HG03442 (cell line): ENCODE measurements around the gene SHE.
"Not testable (repeated sequence)": the region's sequence is repeated elsewhere in the genome, so short reads cannot be mapped to it uniquely, and the experiment has no call there.

Source experiments
- ATAC-seq: cut with Tn5 transposase; IDR thresholded peaks from one replicate; pipeline ENCODE4 v1.9.1; 2021; ENCODE audit warnings: mild to moderate bottlenecking, moderate library complexity; ENCODE audit not compliant: unreplicated experiment

SHE gene

DNA sequence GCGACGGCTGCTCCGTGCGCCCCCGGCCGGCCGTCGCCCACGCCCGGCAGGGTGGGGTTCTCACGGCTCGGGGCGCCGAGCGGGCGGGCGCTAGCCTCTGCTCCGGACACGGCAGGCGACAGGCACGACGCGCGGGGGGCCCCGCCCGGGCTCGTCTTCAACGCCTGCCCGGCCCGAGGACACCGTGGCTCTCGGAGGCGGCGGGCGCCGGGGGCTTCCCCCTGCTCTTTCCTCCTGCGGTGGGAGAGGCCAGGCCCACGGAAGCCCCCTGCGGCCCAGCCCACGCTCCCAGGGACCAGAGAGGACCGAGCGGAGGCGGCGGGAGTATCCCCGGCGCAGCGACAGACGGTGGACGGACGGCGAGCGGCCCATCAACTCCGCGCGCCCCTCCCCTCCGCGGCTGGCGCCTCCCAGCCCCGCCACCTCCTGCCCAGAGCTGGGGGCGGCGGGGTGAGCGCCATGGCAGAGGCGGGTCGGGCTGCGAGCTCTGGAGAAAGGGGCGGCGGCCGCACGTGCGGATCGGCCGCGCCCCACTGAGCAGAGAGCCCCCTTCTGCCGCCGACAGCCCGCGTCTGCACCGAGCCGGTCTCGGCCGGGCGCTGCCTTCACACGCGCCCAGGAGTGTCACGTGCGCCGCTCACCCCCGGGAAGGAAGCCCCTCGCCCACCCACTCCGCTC, at the start of gene SHE, which contains the start of gene TDRD10:
Gene SHE (minus strand): TSS at position 347 of the 678 bp plus-strand sequence. CDS start 386 bp downstream, outside the sequence.
Gene TDRD10 (plus strand): TSS at position 154 of the 678 bp plus-strand sequence. CDS start 4,685 bp downstream, outside the sequence.
- no peak for ATAC-seq

- ATAC-seq, result no peak
Observed at GRCh38 chr1:154551474-154551873, 49.3 kb upstream of the SHE start.

DNA sequence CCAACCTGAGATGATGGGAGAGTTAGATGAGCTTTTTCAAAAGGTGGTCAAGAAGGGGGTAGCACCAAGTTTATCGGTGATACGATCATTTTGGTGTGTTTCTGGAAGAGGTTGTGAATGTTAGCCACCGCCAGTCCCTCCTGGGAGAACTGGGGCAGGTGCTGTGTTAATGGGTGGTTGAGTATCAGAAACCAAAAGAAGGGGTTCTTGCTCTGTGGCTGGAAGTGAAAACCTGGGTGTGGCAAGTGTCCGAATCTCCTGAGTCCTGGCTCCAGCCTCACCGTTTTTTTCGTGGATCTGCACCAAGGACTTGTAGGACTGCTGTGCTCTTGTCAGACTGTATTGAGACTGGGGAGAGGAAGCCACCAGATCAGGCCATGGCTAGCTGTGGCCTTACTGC, 48.4 kb upstream of the SHE start:
- ATAC-seq, result no peak

DNA sequence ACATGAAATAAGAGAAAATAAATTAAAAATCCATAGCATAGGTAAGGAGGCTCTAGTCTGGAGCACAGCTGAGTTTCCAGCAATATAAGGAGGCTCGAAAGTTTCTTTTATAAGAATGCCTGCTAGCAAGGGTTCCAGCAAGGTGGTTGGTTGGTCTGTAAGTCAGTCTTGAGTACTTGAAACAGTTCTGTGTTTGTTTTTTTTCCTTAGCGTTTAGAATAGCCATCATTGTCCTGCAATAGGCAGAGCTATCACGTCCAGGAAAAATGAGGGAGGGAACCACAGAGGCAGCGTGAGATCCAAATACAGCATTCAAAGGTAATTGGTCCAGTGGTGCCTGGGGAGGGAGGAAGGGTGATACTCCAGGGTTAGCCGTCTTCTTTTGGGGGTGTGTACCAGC, 47.9 kb upstream of the SHE start:
- no peak for ATAC-seq

GRCh38 chr1:154549202-154549770, 47.1 kb upstream of the SHE start:
- no peak for ATAC-seq

DNA sequence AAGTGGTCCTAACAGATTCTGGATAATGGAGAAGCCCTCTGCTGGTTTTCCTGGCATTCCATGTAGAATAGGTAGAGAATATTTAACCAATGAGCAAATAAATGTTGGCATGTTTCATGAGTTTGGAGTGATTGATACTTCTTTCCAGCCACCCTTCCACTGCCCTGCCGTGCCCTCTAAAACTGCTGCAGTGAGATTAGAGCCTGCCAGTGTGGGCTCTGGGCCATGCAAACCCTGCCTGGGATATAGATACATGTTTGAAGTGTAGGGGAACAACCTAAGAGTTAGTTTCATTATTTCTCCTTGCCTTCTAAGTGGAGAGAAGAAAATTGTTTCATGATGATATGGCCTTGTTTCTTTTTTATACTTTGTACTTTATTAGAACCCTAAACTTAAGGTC, 45.8 kb upstream of the SHE start:
- no peak for ATAC-seq

DNA sequence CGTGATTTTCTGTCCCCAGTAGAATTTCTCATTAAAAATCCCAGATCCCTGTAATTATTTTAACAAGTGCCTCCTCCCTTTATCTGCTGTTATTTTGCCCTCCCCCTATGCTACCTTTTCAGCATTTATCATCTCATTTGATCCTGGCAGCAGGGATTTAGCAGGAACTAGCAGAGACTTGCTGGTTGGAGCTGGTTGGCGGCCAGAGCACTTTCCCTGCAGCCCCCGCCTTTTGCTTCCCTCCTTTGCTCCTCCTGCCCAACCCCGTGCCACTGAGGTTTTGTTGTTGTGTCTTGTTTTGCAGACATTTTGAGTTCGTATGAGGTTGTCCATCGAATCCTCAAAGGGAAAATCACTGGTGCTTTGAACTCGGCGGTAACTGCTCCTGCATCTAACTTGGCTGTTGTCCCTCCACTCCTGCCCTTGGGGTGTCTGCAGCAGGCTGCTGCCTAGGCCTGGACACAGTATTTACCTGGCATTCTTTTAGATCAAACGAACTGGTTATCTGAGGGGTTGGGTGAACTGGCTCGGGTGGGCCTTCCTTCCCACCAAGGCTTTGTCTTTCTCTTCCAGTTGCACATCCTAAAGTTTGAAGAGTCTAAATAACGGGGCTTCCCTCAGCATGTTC, 45.0 kb upstream of the SHE start:
- no peak for ATAC-seq

GRCh38 chr1:154546264-154547063, 44.3 kb upstream of the SHE start:
- ATAC-seq, result no peak

- no peak for ATAC-seq
Observed at GRCh38 chr1:154541231-154541630, 39.0 kb upstream of the SHE start.

- ATAC-seq, result no peak
Observed at GRCh38 chr1:154539486-154540483, 37.6 kb upstream of the SHE start.

DNA sequence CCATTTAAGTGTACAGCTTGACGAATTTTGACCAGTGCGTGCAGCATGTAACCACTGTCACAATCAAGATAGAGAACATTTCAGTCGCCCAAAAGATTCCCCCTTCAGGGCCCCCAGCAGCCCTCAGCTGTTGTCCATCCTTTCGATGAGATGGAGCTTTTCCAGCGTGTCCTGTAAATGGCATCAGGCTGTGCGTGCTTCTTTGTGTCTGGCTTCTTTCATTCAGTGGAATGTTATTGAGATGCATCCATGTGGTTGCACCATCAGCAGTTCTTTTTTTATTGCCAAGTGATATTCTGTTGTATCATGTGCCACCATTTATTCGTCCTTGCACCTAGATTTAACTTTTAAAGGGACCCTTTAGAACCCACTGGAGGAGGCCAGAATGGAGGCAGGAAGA, 34.4 kb upstream of the SHE start:
- no peak for ATAC-seq

GRCh38 chr1:154533952-154534844, 32.0 kb upstream of the SHE start:
- ATAC-seq, result no peak

DNA sequence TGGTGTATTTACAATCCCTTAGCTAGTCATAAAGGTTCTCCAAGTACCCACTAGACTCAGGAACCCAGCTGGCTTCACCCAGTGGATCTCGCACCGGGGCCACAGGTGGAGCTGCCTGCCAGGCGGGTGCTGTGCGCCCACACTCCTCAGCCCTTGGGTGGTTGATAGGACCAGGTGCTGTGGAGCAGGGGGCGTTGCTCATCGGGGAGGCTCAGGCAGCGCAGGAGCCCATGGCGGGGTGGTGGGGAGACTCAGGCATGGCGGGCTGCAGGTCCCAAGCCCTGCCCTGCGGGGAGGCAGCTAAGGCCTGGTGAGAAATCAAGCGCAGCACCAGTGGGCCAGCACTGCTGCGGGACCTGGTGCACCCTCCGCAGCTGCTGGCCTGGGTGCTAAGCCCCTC, 29.7 kb upstream of the SHE start:
- ATAC-seq, result not testable (repeated sequence)

DNA sequence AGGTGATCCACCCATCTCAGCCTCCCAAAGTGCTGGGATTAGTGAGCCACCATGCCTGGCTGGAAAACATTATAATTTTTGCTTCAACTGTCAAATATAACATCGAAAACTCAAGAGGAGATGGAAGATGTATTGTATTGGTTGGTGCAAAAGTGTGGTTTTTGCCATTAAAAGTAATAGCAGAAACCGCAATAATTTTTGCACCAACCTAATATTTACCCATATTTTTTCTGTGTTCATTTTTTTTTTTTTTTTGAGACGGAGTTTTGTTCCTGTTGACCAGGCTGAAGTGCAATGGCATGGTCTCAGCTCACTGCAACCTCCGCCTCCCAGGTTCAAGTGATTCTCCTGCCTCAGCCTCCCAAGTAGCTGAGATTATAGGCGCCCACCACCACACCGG, 27.1 kb upstream of the SHE start:
- no peak for ATAC-seq

DNA sequence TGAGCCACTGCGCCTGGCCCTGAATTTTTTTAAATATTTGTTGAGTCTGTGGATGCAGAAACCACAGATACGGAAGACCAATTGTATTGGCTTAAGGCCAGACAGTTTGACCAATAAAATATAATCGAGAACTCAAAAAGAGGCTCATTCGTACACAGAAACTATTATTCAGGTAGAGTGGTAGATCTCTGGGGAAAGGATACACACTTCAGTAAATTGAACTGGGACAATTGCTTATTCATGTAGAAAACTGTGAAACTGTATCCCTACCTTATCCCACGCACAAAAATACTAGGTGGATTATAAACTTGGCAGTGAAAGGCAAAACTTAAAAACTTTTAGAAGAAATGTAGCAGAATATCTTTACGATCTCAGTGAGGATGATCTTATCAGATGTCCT, 25.0 kb upstream of the SHE start:
- ATAC-seq, result no peak

- ATAC-seq, result no peak
Observed at GRCh38 chr1:154524881-154525280, 22.7 kb upstream of the SHE start.

- no peak for ATAC-seq
Observed at GRCh38 chr1:154521695-154522094, 19.5 kb upstream of the SHE start.

DNA sequence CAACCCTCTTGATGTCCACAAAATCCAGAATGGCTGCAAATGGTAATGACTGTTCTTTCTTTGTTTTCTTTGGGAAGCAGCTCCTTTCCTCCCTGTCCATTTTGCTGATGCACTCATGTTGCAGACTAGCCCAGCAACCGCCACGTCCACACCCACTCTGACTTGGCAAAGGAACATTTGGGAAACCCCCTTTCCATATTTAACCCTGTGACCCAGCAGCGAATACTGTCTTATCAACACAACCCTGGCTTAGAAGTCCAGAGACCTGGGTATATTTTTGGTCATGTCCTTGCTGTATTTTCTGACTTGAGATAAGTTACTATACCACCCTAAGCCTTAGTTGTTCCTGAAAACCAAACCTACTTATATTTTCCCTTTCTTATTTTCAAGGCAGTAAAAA, 18.1 kb upstream of the SHE start:
- ATAC-seq, result no peak

DNA sequence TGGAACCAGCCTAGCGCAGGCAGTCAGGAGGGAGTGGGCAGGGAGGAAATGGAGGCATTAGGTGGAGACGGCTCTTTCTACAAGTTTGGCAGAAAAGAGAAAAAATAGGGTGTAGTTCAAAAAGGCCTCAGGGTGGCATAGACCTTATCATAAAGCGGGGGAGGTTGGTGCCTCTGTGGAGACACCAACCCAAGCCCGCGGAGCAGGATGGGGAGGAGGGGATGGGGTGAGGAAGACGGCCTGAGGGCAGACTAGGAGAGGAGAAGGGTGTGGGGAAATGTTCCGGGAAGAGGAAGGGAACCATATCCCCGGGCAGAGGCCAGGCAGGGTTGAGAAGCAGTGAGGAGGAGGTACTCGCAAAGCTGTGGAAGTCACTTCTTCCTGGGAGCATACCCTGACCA, 17.4 kb upstream of the SHE start:
- no peak for ATAC-seq
